Measurements from ENCODE around the gene SH3YL1.

The SH3YL1 gene

GRCh38 chr2:223971-224760, 39.7 kb downstream of the SH3YL1 start:
- DNase-seq (ENCODE audit: low read depth in 1 of 2, low spot score in 1 of 2), result no peak

GRCh38 chr2:223451-223850, 40.4 kb downstream of the SH3YL1 start:
- no peak for DNase-seq (ENCODE audit: low read depth in 1 of 2, low spot score in 1 of 2)

GRCh38 chr2:216068-216467, 47.8 kb downstream of the SH3YL1 start:
- no peak for DNase-seq (ENCODE audit: low read depth in 1 of 2, low spot score in 1 of 2)

- DNase-seq (ENCODE audit: low read depth in 1 of 2, low spot score in 1 of 2), result no peak
Measured at GRCh38 chr2:213932-214693, 49.7 kb downstream of the SH3YL1 start.

GRCh38 chr2:211486-212184, 52.2 kb downstream of the SH3YL1 start:
- DNase-seq (ENCODE audit: low read depth in 1 of 2, low spot score in 1 of 2), result no peak

- no peak for DNase-seq (ENCODE audit: low read depth in 1 of 2, low spot score in 1 of 2)
Measured at GRCh38 chr2:210660-211059, 53.2 kb downstream of the SH3YL1 start.

- DNase-seq (ENCODE audit: low read depth in 1 of 2, low spot score in 1 of 2), result no peak
Measured at GRCh38 chr2:209470-209869, 54.4 kb downstream of the SH3YL1 start.

GRCh38 chr2:208335-208734, 55.5 kb downstream of the SH3YL1 start:
- no peak for DNase-seq (ENCODE audit: low read depth in 1 of 2, low spot score in 1 of 2)

GRCh38 chr2:203984-204383, 59.8 kb downstream of the SH3YL1 start:
- DNase-seq (ENCODE audit: low read depth in 1 of 2, low spot score in 1 of 2), result no peak

- DNase-seq (ENCODE audit: low read depth in 1 of 2, low spot score in 1 of 2), result no peak
Measured at GRCh38 chr2:203401-203800, 60.4 kb downstream of the SH3YL1 start.

GRCh38 chr2:202945-203344, 60.9 kb downstream of the SH3YL1 start:
- no peak for DNase-seq (ENCODE audit: low read depth in 1 of 2, low spot score in 1 of 2)

GRCh38 chr2:201648-202433, 62.0 kb downstream of the SH3YL1 start:
- DNase-seq (ENCODE audit: low read depth in 1 of 2, low spot score in 1 of 2), result no peak

- no peak for DNase-seq (ENCODE audit: low read depth in 1 of 2, low spot score in 1 of 2)
Measured at GRCh38 chr2:199041-199966, 64.5 kb downstream of the SH3YL1 start.

- no peak for DNase-seq (ENCODE audit: low read depth in 1 of 2, low spot score in 1 of 2)
Measured at GRCh38 chr2:196406-196805, 67.4 kb downstream of the SH3YL1 start.

- no peak for DNase-seq (ENCODE audit: low read depth in 1 of 2, low spot score in 1 of 2)
Measured at GRCh38 chr2:195932-196331, 67.9 kb downstream of the SH3YL1 start.

GRCh38 chr2:193141-193671, 70.6 kb downstream of the SH3YL1 start:
- DNase-seq (ENCODE audit: low read depth in 1 of 2, low spot score in 1 of 2), result no peak

- no peak for DNase-seq (ENCODE audit: low read depth in 1 of 2, low spot score in 1 of 2)
Measured at GRCh38 chr2:191311-192190, 72.3 kb downstream of the SH3YL1 start.

GRCh38 chr2:187825-188224, 76.0 kb downstream of the SH3YL1 start:
- DNase-seq (ENCODE audit: low read depth in 1 of 2, low spot score in 1 of 2), result no peak

- no peak for DNase-seq (ENCODE audit: low read depth in 1 of 2, low spot score in 1 of 2)
Measured at GRCh38 chr2:185221-185620, 78.6 kb downstream of the SH3YL1 start.

Measured in activated CD4-positive, alpha-beta T cell treated with anti-CD3 and anti-CD28 coated beads, Interleukin-2, amount 50 U/mL, for 24 hours (primary cell).